Measurements from ENCODE around the gene FHL1.
"Not testable (repeated sequence)": the region's sequence is repeated elsewhere in the genome, so short reads cannot be mapped to it uniquely, and the experiment has no call there.

The FHL1 gene

DNA sequence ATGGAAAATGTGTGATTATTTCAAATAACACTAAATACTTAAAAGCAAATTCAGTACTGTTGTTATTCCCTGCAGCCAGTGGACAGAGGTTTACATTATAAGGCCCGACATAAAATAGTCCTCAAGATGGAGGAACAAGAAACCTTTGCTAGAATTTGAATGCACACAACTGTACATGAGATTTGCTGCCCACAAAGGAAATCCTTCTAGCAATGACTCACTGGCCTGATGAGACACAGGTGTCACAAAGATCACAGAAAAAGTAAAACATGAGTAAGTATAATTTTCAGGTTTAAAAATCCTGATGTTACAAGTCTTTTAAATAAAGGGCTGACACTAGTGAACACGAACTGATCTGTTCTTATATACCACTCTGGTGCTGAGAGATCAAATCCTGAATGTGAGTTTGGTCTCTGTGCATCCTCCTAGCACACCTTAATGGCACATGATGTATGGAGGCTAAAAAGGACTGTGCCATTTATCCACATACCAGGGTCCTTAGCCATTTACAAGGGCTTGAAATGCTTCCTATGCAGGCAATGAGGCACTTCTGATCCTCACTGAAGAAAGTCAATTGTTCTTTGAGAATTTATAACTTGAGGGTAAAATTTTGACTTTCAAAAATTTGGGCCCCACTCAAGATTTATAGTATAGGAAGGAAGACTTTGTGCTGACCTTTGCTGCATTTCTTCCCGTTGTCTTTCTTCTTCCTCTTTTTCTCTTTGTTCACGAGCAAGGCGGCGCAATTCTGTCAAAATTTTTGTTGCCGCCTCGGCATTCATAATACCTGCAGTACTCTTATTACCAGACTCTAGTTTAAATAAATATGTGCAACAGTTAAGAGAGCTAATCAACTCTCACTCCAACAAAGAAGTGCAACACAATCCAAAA lies 80.9 kb downstream of the FHL1 start:
- no peak for DNase-seq (ENCODE audit: low read depth, low spot score)
- Histone ChIP-seq H3K9me3 (ENCODE audit: insufficient read depth, low read length) (no peaks in the 10 kb centered on the region), H3K4me1 (ENCODE audit: insufficient read depth, insufficient read length) (no peaks in the 10 kb centered on the region), H3K4me3 (ENCODE audit: insufficient read length, low read depth) (no peak overlapping the region), H3K36me3 (ENCODE audit: insufficient read depth, insufficient read length, low read length) (peaks cover 16% of the 10 kb centered on the region), H3K27me3 (ENCODE audit: insufficient read depth, insufficient read length) (no peaks in the 10 kb centered on the region), H3K9ac (ENCODE audit: insufficient read length, low read depth) (no peak overlapping the region)
- TF ChIP-seq ZNF274 (IDR thresholded peaks at IDR 0.05; ENCODE audit: low read depth, low read length) (no peak), YY1 (IDR thresholded peaks at IDR 0.05; ENCODE audit: insufficient read depth, insufficient read length) (no peak)

DNA sequence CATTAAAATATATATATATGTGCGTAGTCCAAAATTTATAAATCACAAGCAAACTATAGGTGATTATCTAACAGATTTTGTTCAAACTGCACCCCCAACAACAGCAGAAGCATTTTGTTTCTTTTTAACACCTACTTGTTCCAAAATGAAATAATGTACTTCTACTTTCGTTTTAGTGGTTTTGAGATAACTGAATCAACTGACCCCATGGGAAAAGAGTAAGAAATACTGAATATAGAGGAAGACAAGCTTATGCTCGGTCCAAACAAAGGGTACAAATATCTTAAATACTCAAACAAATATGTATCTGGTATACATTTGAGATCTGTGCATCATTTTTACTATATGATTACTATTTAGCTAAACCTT lies 81.5 kb downstream of the FHL1 start:
- Histone ChIP-seq H3K9ac (ENCODE audit: insufficient read length, low read depth) (no peak overlapping the region), H3K4me1 (ENCODE audit: insufficient read depth, insufficient read length) (no peaks in the 10 kb centered on the region), H3K36me3 (ENCODE audit: insufficient read depth, insufficient read length, low read length) (peaks cover 16% of the 10 kb centered on the region), H3K27me3 (ENCODE audit: insufficient read depth, insufficient read length) (no peaks in the 10 kb centered on the region), H3K9me3 (ENCODE audit: insufficient read depth, low read length) (no peaks in the 10 kb centered on the region), H3K4me3 (ENCODE audit: insufficient read length, low read depth) (no peak overlapping the region)
- TF ChIP-seq SUZ12 (IDR thresholded peaks at IDR 0.05; ENCODE audit: extremely low read depth, insufficient read depth, insufficient read length) = no peak
- TF ChIP-seq ZNF274 (IDR thresholded peaks at IDR 0.05; ENCODE audit: low read depth, low read length) = no peak
- TF ChIP-seq YY1 (IDR thresholded peaks at IDR 0.05; ENCODE audit: insufficient read depth, insufficient read length) = no peak
- DNase-seq (ENCODE audit: low read depth, low spot score) = no peak

DNA sequence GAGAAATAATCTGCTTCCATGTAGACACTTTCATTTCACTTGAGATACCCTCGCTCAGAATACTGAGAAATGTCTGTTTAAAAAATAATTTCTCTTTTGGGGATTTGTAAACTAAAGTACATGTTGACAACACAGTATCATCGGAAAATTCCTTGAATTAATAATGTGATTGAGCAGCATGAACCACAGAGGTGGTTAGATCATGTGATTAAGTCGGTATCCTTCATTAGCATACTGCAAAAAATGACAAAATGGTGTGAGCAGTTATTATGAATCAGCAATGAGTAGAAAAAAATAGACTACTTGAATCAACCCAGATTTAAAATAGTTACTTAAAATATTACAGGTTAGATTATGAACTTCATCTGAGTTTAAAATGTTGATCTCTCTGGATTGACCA lies 89.7 kb downstream of the FHL1 start:
- no peak for TF ChIP-seq ZNF274 (IDR thresholded peaks at IDR 0.05; ENCODE audit: low read depth, low read length)
- TF ChIP-seq YY1 (IDR thresholded peaks at IDR 0.05; ENCODE audit: insufficient read depth, insufficient read length) = no peak
- TF ChIP-seq SUZ12 (IDR thresholded peaks at IDR 0.05; ENCODE audit: extremely low read depth, insufficient read depth, insufficient read length) = no peak
- Histone ChIP-seq H3K4me1 (ENCODE audit: insufficient read depth, insufficient read length) (no peaks in the 10 kb centered on the region), H3K9ac (ENCODE audit: insufficient read length, low read depth) (no peak overlapping the region), H3K36me3 (ENCODE audit: insufficient read depth, insufficient read length, low read length) (peaks cover 4% of the 10 kb centered on the region), H3K4me3 (ENCODE audit: insufficient read length, low read depth) (no peak overlapping the region), H3K27me3 (ENCODE audit: insufficient read depth, insufficient read length) (no peaks in the 10 kb centered on the region), H3K9me3 (ENCODE audit: insufficient read depth, low read length) (no peaks in the 10 kb centered on the region)
- DNase-seq (ENCODE audit: low read depth, low spot score) = no peak

DNA sequence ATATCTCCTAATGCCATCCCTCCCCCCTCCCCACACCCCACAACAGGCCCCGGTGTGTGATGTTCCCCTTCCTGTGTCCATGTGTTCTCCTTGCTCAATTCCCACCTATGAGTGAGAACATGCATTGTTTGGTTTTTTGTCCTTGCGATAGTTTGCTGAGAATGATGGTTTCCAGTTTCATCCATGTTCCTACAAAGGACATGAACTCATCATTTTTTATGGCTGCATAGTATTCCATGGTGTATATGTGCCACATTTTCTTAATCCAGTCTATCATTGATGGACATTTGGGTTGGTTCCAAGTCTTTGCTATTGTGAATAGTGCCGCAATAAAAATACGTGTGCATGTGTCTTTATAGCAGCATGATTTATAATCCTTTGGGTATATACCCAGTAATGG lies 90.5 kb downstream of the FHL1 start:
- not testable (repeated sequence) for H3K4me3 ChIP-seq (ENCODE audit: insufficient read length, low read depth)

DNA sequence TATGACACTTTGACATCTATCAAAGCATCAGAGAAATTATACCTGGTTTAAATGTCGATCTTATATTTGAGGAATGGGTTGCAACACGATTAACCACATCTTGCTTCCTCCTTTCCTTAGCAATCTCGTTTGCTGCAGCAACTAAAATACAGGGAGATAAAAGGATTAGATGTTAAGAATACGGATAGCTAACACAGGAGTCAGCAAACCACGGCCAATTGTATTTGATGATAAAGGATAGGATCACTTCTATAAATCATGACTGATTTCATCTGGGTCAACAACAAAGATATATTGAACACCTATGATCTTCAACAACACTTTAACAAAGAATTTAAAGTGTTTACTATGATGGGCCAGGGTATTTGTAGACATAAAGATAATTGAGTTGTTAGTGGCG lies 98.9 kb downstream of the FHL1 start:
- Histone ChIP-seq H3K27me3 (ENCODE audit: insufficient read depth, insufficient read length) (no peaks in the 10 kb centered on the region), H3K4me3 (ENCODE audit: insufficient read length, low read depth) (no peak overlapping the region), H3K9ac (ENCODE audit: insufficient read length, low read depth) (no peak overlapping the region), H3K36me3 (ENCODE audit: insufficient read depth, insufficient read length, low read length) (peaks cover 14% of the 10 kb centered on the region), H3K9me3 (ENCODE audit: insufficient read depth, low read length) (no peaks in the 10 kb centered on the region), H3K4me1 (ENCODE audit: insufficient read depth, insufficient read length) (no peaks in the 10 kb centered on the region)
- DNase-seq (ENCODE audit: low read depth, low spot score) = no peak
- TF ChIP-seq YY1 (IDR thresholded peaks at IDR 0.05; ENCODE audit: insufficient read depth, insufficient read length) (no peak), SUZ12 (IDR thresholded peaks at IDR 0.05; ENCODE audit: extremely low read depth, insufficient read depth, insufficient read length) (no peak), ZNF274 (IDR thresholded peaks at IDR 0.05; ENCODE audit: low read depth, low read length) (no peak)

More for the DNA sequence above, 90.5 kb downstream of the FHL1 start:
- H3K9ac ChIP-seq (ENCODE audit: insufficient read length, low read depth); H3K36me3 ChIP-seq (ENCODE audit: insufficient read depth, insufficient read length, low read length); H3K4me1 ChIP-seq (ENCODE audit: insufficient read depth, insufficient read length); DNase-seq (ENCODE audit: low read depth, low spot score); H3K27me3 ChIP-seq (ENCODE audit: insufficient read depth, insufficient read length); H3K9me3 ChIP-seq (ENCODE audit: insufficient read depth, low read length): not testable (repeated sequence)

DNA sequence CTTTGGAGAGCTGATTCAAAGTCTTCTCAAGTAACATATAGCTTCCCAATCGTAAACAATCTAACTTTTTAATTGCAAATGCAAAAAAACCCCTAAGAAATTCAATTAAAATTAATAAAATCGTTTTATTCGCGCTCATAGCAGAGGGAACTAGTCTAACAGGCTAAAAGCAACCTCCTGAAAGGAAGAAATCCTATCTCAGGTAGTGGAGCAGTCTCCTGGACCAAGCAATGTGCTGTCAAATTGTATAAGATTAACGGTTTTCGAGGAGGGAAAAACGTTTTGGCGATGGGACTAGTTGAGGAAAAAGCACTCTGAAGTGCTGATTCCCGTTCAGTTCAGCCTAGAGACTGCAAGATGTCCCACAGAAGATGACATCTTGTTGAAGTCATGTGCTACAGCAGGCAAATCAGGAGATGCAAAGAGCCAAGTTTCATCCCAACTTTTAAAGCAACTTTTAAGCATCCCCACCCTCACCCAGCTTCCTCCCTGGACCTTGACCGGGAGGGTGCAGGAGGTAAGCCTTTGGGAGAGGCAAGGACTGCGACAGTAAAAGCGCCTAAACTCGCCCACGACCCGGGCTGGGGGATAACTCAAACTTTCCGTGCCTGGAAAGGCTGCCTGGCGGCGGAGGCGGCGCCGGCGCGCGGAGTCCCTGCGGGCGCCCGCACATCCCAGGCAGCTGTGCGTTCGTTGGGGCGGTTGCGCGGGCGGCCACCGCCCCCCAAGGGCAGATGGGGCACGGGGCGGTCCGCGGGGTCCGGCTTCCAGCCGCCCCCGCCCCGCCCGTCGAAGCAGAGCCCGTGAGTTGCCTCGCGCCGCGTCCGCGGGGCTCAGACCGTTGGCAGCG lies 103.1 kb downstream of the FHL1 start:
- Histone ChIP-seq H3K9me3 (ENCODE audit: insufficient read depth, low read length) (no peaks in the 10 kb centered on the region), H3K9ac (ENCODE audit: insufficient read length, low read depth) (peak overlapping the region; percentile 72), H3K4me3 (ENCODE audit: insufficient read length, low read depth) (peak overlapping the region; percentile 43), H3K27me3 (ENCODE audit: insufficient read depth, insufficient read length) (no peaks in the 10 kb centered on the region), H3K4me1 (ENCODE audit: insufficient read depth, insufficient read length) (no peaks in the 10 kb centered on the region), H3K36me3 (ENCODE audit: insufficient read depth, insufficient read length, low read length) (no peaks in the 10 kb centered on the region)
- DNase-seq (ENCODE audit: low read depth, low spot score) = no peak
- TF ChIP-seq ZNF274 (IDR thresholded peaks at IDR 0.05; ENCODE audit: low read depth, low read length) (no peak), YY1 (IDR thresholded peaks at IDR 0.05; ENCODE audit: insufficient read depth, insufficient read length) (no peak), SUZ12 (IDR thresholded peaks at IDR 0.05; ENCODE audit: extremely low read depth, insufficient read depth, insufficient read length) (no peak)

Data from NT2/D1 (cell line).